Uterus (tissue), 4 donors: Measurements from ENCODE around the gene CCNDBP1. TPM values are rescaled to one million over a fixed set of nuclear protein-coding genes. Genes with fewer than 3 reads are reported as not detected.

Experiments
- DNase-seq, 2 donors: peaks; one replicate each; pipeline ENCODE4 v3.0.0-alpha.2; 2019 to 2020
- H3K27ac ChIP-seq, 2 donors: fragments of 200-600 bp; sonication (generic); 1 replicate in 1 of 2; 2 replicates in 1 of 2; pipeline ENCODE4 v1.5.1; 2016 to 2018
- H3K27me3 ChIP-seq, 2 donors: fragments of 200-600 bp; sonication (generic); one replicate each; pipeline ENCODE4 v1.5.1; 2018 to 2019; ENCODE audit warnings: control low read depth in 1 of 2
- H3K36me3 ChIP-seq, 2 donors: fragments of 200-600 bp; sonication (generic); one replicate each; pipeline ENCODE4 v1.5.1; 2019; ENCODE audit warnings: control low read depth in 1 of 2
- H3K4me1 ChIP-seq, 2 donors: fragments of 200-600 bp; sonication (generic); one replicate each; pipeline ENCODE4 v1.5.1; 2018 to 2019; ENCODE audit warnings: control low read depth in 1 of 2
- H3K4me3 ChIP-seq, 2 donors: fragments of 200-600 bp; sonication (generic); 1 replicate in 1 of 2; 2 replicates in 1 of 2; pipeline ENCODE4 v1.5.1; 2018 to 2019; ENCODE audit warnings: mild to moderate bottlenecking in 1 of 2
- H3K9me3 ChIP-seq, 2 donors: fragments of 200-600 bp; sonication (generic); one replicate each; pipeline ENCODE4 v1.5.1; 2019; ENCODE audit warnings: control low read depth in 1 of 2
- POLR2A ChIP-seq, 2 donors: fragments of 450-650 bp; IDR thresholded peaks; one replicate each; pipeline ENCODE4 v1.6.1; 2016; ENCODE audit warnings: antibody characterized with exemption in 2 of 2, mild to moderate bottlenecking in 1 of 2, moderate library complexity in 1 of 2
- intact Hi-C: fragments of 100-400 bp; cut with DNase I; formaldehyde crosslinking; loops from one replicate; pipeline ENCODE4 v1.15.1; 2023; ENCODE audit warnings: low total_unique reads
- total RNA-seq, 4 donors: library from RNA; depleted of rRNA in 3 of 4; stranded (reverse); fragments of >200 nt in 3 of 4; gene quantifications; one replicate each; pipeline versions ENCODE4 v1.1.0 to v1.2.4, GENCODE V29; 2014 to 2023
- TF ChIP-seq, protein P1 (sequence below), 4 experiments: fragments of 200-600 bp in 2 of 4; fragments of 450-650 bp in 2 of 4; sonication (generic) in 2 of 4; IDR thresholded peaks; one replicate each; pipeline ENCODE4 v1.5.1; 2016 to 2019; ENCODE audit warnings: antibody characterized with exemption in 4 of 4, mild to moderate bottlenecking in 2 of 4, moderate library complexity in 1 of 4
- donor health status: DM: yes; HTN: yes; CAD: no.

CCNDBP1 gene
- total RNA-seq, 4 donors from 2014 or later: 27.9 to 45.6 (median 44.0) TPM

GRCh38 chr15:43209059-43209824 lies 24.0 kb downstream of the CCNDBP1 start:
- H3K27ac ChIP-seq: no peak overlapping the region
- H3K4me1 ChIP-seq: no peaks in the 10 kb centered on the region
- H3K36me3 ChIP-seq: no peaks in the 10 kb centered on the region
- TF ChIP-seq, protein P1, sequence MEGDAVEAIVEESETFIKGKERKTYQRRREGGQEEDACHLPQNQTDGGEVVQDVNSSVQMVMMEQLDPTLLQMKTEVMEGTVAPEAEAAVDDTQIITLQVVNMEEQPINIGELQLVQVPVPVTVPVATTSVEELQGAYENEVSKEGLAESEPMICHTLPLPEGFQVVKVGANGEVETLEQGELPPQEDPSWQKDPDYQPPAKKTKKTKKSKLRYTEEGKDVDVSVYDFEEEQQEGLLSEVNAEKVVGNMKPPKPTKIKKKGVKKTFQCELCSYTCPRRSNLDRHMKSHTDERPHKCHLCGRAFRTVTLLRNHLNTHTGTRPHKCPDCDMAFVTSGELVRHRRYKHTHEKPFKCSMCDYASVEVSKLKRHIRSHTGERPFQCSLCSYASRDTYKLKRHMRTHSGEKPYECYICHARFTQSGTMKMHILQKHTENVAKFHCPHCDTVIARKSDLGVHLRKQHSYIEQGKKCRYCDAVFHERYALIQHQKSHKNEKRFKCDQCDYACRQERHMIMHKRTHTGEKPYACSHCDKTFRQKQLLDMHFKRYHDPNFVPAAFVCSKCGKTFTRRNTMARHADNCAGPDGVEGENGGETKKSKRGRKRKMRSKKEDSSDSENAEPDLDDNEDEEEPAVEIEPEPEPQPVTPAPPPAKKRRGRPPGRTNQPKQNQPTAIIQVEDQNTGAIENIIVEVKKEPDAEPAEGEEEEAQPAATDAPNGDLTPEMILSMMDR (IDR thresholded peaks at IDR 0.05): no peak
- TF ChIP-seq POLR2A (IDR thresholded peaks at IDR 0.05): no peak
- no peak for DNase-seq
- H3K9me3 ChIP-seq: no peaks in the 10 kb centered on the region
- H3K4me3 ChIP-seq: no peak overlapping the region
- intact Hi-C loops: no loop called here
- H3K27me3 ChIP-seq: no peaks in the 10 kb centered on the region

DNA sequence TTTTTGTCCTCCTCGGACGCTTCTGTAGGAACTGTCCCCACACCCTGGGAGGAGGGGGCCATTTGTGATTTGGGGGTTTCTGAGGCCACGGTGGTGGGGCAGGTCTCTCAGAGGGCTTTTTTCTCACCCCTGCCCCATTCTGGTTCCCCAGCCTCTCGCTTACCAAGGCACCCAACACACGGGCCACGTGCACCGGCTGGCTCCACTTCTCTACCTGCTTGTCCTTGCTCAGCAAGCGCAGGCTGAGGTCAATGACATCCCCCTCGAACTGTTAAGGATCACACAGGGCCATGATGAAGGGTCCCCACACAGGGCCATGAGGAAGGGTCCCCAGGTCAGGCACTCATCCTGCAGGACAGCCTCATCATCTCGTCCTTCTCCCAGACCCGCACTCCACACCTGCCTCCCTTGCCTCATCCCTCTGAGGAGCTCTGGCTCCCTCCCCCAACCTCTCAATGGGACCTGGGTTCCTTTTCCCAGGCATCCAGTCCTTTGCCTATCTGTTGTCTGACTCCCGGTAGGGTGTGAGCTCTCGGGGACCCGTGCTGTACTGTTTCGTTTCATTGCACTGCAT lies 25.1 kb downstream of the CCNDBP1 start:
- H3K9me3 ChIP-seq: no peaks in the 10 kb centered on the region
- no peak overlapping the region for H3K4me3 ChIP-seq
- no peaks in the 10 kb centered on the region for H3K4me1 ChIP-seq
- H3K27ac ChIP-seq: no peak overlapping the region
- no peak for DNase-seq
- H3K36me3 ChIP-seq: no peaks in the 10 kb centered on the region
- H3K27me3 ChIP-seq: no peaks in the 10 kb centered on the region
- intact Hi-C loops: no loop called here
- TF ChIP-seq POLR2A (IDR thresholded peaks at IDR 0.05): no peak
- TF ChIP-seq, protein P1 (IDR thresholded peaks at IDR 0.05): no peak

DNA sequence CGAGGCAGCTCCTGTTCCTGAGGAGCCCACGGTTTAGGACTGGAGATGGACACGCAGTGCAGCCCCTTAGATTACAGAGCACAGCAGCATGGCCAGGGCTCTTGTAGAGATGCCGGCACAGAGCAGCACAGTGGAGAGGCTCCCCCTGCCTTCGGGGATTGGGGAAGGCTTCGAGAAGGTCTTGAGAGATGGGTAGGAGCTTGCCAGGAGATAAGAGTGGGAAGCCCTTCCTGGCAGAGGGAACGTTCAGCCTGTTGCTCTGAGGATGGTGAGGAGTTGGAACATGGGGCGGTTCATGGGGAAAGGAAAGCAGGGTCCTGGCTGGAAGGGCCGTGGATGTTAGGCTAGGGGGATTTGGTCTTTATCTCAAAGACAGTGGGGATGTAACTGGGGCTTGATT lies 25.6 kb downstream of the CCNDBP1 start:
- DNase-seq: no peak
- no peak for TF ChIP-seq POLR2A (IDR thresholded peaks at IDR 0.05)
- TF ChIP-seq, protein P1 (IDR thresholded peaks at IDR 0.05): no peak
- intact Hi-C loops: no loop called here

DNA sequence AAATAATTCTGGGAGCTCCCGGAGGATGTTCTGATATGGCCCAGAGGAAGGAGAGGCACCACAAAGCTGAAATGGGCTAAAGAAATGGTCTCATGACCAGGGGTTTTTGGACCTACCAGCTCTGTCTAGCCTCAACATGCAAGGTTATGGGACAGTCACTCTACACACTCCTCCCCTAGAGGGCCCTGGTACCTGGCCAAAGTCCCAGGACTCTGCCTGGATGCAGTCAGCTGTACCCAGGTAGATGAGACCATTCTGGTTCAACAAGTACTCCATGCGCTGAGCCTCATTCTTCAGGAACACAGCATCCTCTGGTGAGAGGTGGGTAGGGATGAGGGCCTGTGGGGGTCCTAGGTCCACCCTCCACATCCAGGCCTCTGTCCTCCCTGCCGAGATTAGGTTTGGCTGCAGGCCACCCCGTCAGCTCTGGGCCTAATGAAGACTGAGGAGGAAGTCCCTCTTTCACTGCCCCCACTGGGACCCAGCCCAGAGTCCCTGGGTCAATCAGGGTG lies 26.1 kb downstream of the CCNDBP1 start:
- DNase-seq: no peak
- intact Hi-C loops: no loop called here
- Histone ChIP-seq H3K27me3 (no peaks in the 10 kb centered on the region), H3K27ac (no peak overlapping the region), H3K9me3 (no peaks in the 10 kb centered on the region), H3K36me3 (no peaks in the 10 kb centered on the region), H3K4me1 (no peaks in the 10 kb centered on the region), H3K4me3 (no peak overlapping the region)
- TF ChIP-seq POLR2A (IDR thresholded peaks at IDR 0.05): no peak
- TF ChIP-seq, protein P1 (IDR thresholded peaks at IDR 0.05): no peak

More for the DNA sequence above, 25.6 kb downstream of the CCNDBP1 start:
- Histone ChIP-seq H3K4me1 (no peaks in the 10 kb centered on the region), H3K36me3 (no peaks in the 10 kb centered on the region), H3K4me3 (no peak overlapping the region), H3K27ac (no peak overlapping the region), H3K27me3 (no peaks in the 10 kb centered on the region), H3K9me3 (no peaks in the 10 kb centered on the region)

DNA sequence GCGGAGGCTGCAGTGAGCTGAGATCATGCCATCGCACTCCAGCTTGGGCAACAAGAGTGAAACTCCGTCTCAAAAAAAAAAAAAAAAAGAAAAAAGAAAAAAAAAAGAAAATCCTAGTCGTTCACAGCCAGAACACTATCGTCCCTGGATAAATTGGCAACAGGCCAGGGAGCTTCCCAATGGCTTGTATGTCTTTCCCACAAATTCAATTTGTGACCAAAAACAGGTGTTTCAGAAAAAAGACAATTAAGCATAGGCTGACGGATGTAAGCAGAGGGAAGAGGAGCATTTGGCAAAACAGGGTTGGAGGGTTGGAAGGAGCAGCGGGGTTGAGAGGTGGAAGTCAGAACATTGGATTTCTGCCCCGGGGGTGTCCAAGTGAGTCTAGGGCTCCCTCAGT lies 27.1 kb downstream of the CCNDBP1 start:
- TF ChIP-seq, protein P1 (IDR thresholded peaks at IDR 0.05): no peak
- TF ChIP-seq POLR2A (IDR thresholded peaks at IDR 0.05): no peak
- DNase-seq: no peak
- Histone ChIP-seq H3K27me3 (no peaks in the 10 kb centered on the region), H3K4me1 (no peaks in the 10 kb centered on the region), H3K36me3 (no peaks in the 10 kb centered on the region), H3K4me3 (no peak overlapping the region), H3K9me3 (no peaks in the 10 kb centered on the region), H3K27ac (no peak overlapping the region)
- intact Hi-C loops: no loop called here
